Adrenal gland (tissue), 12 donors: Measurements from ENCODE around the gene ARHGAP32. TPM values are rescaled to one million over a fixed set of nuclear protein-coding genes. Genes with fewer than 3 reads are reported as not detected.

ENCODE experiments used
- DNase-seq, 7 donors: peaks; one replicate each; pipeline ENCODE4 v3.0.0-alpha.2; 2019 to 2020
- H3K27ac ChIP-seq, 5 donors: fragments of 200-600 bp; sonication (generic) in 4 of 5; 1 replicate in 3 of 5; 2 replicates in 2 of 5; pipeline versions ENCODE4 v1.5.1 to v1.8.0; 2016 to 2020; ENCODE audit warnings: mild to moderate bottlenecking in 1 of 5
- H3K27me3 ChIP-seq: fragments of 200-600 bp; 2 replicates; pipeline ENCODE4 v1.8.0; 2021
- H3K36me3 ChIP-seq, 2 donors: fragments of 200-600 bp; replicated peaks in 1 of 2; 1 replicate in 1 of 2; 2 replicates in 1 of 2; pipeline versions ENCODE4 v1.5.1 to v1.8.0; 2018 to 2022
- H3K4me1 ChIP-seq, 2 donors: fragments of 200-600 bp; replicated peaks in 1 of 2; 1 replicate in 1 of 2; 2 replicates in 1 of 2; pipeline versions ENCODE4 v1.5.1 to v1.8.0; 2018 to 2021
- H3K4me3 ChIP-seq, 4 donors: fragments of 200-600 bp; sonication (generic) in 3 of 4; one replicate each; pipeline ENCODE4 v1.5.1; 2016 to 2018
- H3K9me3 ChIP-seq, 3 donors: fragments of 200-600 bp; sonication (generic) in 1 of 3; replicated peaks in 1 of 3; 1 replicate in 2 of 3; 2 replicates in 1 of 3; pipeline versions ENCODE4 v1.5.1 to v1.8.0; 2016 to 2021
- POLR2A ChIP-seq, 2 donors: fragments of 450-650 bp; IDR thresholded peaks; one replicate each; pipeline ENCODE4 v1.6.1; 2017; ENCODE audit warnings: antibody characterized with exemption in 2 of 2, mild to moderate bottlenecking in 2 of 2, moderate library complexity in 1 of 2
- WGBS, 4 donors: extraction: QIAGEN DNeasy Blood & Tissue Kit in 2 of 4; methylation state at CpG; one replicate each; pipeline versions ENCODE4 v1.1.5 to v1.1.7; 2013 to 2017; 5-methylcytosine and 5-hydroxymethylcytosine counted together
- intact Hi-C, 2 donors: fragments of 100-400 bp; cut with DNase I; formaldehyde crosslinking; loops; one replicate each; pipeline versions ENCODE4 v1.14.1 to v1.15.0; 2022 to 2023
- polyA plus RNA-seq, 3 donors: library from polyadenylated mRNA; stranded (reverse); fragments of 200-250 nt in 2 of 3; fragments of 350-450 nt in 1 of 3; fragmentation: Illumina TruSeq in 1 of 3; extraction: RNeasy Lipid Tissue Mini Kit (QIAGEN cat#74804) in 1 of 3; gene quantifications; one replicate each; pipeline ENCODE4 v1.2.3, GENCODE V29; 2013 to 2014
- total RNA-seq, 9 donors: library from RNA; depleted of rRNA in 4 of 9; stranded (reverse); fragments of >200 nt in 4 of 9; fragments of 120-200 nt in 1 of 9; fragmentation: NEBNext Ultra II Directional in 1 of 9; extraction: Animal tissue kit (Norgen Biotek cat#: 25700) in 1 of 9; gene quantifications; one replicate each; pipeline versions ENCODE4 v1.1.0 to v1.2.4, GENCODE V29; 2013 to 2023
- TF ChIP-seq, protein P1 (sequence below), 6 experiments: fragments of 450-650 bp in 4 of 6; fragments of 200-600 bp in 2 of 6; sonication (generic) in 1 of 6; IDR thresholded peaks; 1 replicate in 5 of 6; 2 replicates in 1 of 6; pipeline versions ENCODE4 v1.5.1 to v1.8.0; 2016 to 2021; ENCODE audit warnings: antibody characterized with exemption in 6 of 6, mild to moderate bottlenecking in 2 of 6, moderate library complexity in 1 of 6
- donor health status: healthy with polysubstance abuse.
- donor health status: Bipolar disorder and iron deficiency.
- donor health status: DM: yes; HTN: yes; CAD: no.
- donor health status: DM: no; HTN: no; CAD: no.
- donor health status: DM: no; HTN: no; CAD: no.
- donor health status: DM: yes; HTN: yes; CAD: no.

Gene ARHGAP32
- total and polyA plus RNA-seq, 12 donors: 4.0 to 50.4 (median 26.2) TPM

DNA sequence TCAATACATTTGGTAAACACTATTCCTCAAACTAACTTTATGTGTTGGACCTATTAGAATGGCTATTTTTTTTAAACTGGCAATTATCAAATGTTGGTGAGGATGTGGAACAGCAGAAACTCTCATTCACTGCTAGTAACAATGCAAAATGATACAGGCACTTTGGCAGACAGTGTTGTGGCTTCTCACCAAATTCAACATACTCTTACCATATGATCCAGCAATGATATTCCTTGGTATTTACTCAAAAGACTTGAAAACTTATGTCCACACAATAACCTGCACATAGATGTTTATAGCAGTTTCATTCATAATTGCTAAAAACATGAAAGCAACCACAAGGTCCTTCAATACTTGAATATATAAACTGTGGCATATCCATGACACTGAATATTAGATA lies 136.9 kb downstream of the ARHGAP32 start:
- Histone ChIP-seq H3K9me3 (no peaks in the 10 kb centered on the region), H3K27me3 (no peaks in the 10 kb centered on the region), H3K4me1 (no peaks in the 10 kb centered on the region), H3K4me3 (no peak overlapping the region), H3K36me3 (no peaks in the 10 kb centered on the region), H3K27ac (no peak overlapping the region)
- intact Hi-C loops: no loop called here
- DNase-seq: no peak
- TF ChIP-seq, protein P1, sequence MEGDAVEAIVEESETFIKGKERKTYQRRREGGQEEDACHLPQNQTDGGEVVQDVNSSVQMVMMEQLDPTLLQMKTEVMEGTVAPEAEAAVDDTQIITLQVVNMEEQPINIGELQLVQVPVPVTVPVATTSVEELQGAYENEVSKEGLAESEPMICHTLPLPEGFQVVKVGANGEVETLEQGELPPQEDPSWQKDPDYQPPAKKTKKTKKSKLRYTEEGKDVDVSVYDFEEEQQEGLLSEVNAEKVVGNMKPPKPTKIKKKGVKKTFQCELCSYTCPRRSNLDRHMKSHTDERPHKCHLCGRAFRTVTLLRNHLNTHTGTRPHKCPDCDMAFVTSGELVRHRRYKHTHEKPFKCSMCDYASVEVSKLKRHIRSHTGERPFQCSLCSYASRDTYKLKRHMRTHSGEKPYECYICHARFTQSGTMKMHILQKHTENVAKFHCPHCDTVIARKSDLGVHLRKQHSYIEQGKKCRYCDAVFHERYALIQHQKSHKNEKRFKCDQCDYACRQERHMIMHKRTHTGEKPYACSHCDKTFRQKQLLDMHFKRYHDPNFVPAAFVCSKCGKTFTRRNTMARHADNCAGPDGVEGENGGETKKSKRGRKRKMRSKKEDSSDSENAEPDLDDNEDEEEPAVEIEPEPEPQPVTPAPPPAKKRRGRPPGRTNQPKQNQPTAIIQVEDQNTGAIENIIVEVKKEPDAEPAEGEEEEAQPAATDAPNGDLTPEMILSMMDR (IDR thresholded peaks at IDR 0.05): no peak
- TF ChIP-seq POLR2A (IDR thresholded peaks at IDR 0.05): no peak

DNA sequence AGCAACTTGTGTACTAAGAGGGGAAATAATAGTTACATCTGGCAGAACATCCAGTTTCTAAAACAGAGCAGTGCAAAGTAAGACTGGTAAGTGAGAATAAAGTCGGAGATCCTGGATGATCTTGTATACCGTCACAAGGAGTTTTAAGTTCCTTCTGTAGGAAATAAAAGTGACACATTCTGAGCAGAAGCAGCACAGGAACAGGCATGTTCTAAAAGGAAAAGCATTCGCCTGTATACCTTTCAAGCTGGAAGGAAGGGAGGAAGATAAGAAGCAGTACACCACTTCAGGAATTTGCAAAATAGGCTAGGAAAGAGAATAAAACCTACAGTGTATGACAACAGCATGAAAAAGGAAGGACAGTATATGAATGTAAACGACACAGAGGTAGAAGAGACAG lies 143.2 kb downstream of the ARHGAP32 start:
- no peaks in the 10 kb centered on the region for H3K27me3 ChIP-seq
- no peaks in the 10 kb centered on the region for H3K9me3 ChIP-seq
- no peaks in the 10 kb centered on the region for H3K4me1 ChIP-seq
- no peak overlapping the region for H3K27ac ChIP-seq
- H3K4me3 ChIP-seq: no peak overlapping the region
- TF ChIP-seq, protein P1 (IDR thresholded peaks at IDR 0.05): no peak
- no peak for TF ChIP-seq POLR2A (IDR thresholded peaks at IDR 0.05)
- no peaks in the 10 kb centered on the region for H3K36me3 ChIP-seq
- intact Hi-C loops: no loop called here
- no peak for DNase-seq
- WGBS, 4 donors: 89 to 96% (median 90%) methylated on average over 4 of the region's 4 CpGs

DNA sequence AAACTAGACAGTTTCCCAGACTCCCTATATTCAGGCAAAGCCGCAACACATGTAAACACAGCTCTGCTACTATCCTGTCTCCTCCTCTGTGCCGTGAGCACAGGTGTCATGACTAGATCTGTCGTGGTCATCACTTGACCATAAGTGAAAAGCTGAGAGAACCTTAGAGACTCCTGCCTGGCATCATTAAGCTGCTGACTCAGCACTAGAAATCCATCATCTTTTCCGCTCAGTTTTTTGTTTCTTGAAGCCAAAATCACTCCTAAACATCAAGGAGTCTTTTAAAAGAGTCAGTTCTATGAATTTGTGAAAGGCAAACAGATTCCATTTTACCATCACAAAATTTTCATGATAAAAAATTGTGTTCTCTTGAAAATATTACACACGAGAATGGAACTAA lies 147.0 kb downstream of the ARHGAP32 start:
- no peak for TF ChIP-seq POLR2A (IDR thresholded peaks at IDR 0.05)
- TF ChIP-seq, protein P1 (IDR thresholded peaks at IDR 0.05): no peak
- no peaks in the 10 kb centered on the region for H3K27me3 ChIP-seq
- 92 to 97% (median 95%) methylated on average over 5 of the region's 5 CpGs for WGBS, 4 donors
- no peaks in the 10 kb centered on the region for H3K9me3 ChIP-seq
- no peak overlapping the region for H3K4me3 ChIP-seq
- no peaks in the 10 kb centered on the region for H3K36me3 ChIP-seq
- no peak for DNase-seq
- H3K4me1 ChIP-seq: no peaks in the 10 kb centered on the region
- H3K27ac ChIP-seq: no peak overlapping the region
- intact Hi-C loops: no loop called here

DNA sequence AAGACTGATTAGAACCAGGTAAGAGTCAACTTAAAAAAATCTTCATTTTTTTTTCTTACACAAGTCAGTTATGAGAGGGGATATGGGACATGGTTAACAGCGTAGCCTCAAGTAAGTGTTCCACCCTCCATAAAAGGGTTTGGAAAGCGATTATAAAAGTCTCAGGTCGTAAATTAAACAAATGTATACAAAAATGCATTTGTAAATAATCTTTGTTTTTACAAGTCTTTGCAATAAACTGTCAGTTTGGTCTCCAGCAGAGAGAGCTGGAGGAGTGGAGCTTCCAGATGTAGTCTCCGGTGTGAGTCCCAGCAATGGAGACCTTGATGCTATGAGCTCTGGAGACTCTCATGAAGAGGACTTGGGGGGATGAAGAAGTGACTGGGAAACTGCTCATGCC lies 149.6 kb downstream of the ARHGAP32 start:
- no peaks in the 10 kb centered on the region for H3K9me3 ChIP-seq
- no peaks in the 10 kb centered on the region for H3K27me3 ChIP-seq
- no peaks in the 10 kb centered on the region for H3K36me3 ChIP-seq
- no peak for DNase-seq
- TF ChIP-seq, protein P1 (IDR thresholded peaks at IDR 0.05): no peak
- TF ChIP-seq POLR2A (IDR thresholded peaks at IDR 0.05): no peak
- intact Hi-C loops: no loop called here
- no peak overlapping the region for H3K4me3 ChIP-seq
- H3K27ac ChIP-seq: no peak overlapping the region
- H3K4me1 ChIP-seq: no peaks in the 10 kb centered on the region
- 93 to 96% (median 95%) methylated on average over 4 of the region's 4 CpGs for WGBS, 4 donors
